Measurements from ENCODE around the gene DGKQ.

Gene DGKQ

GRCh38 chr4:1015746-1016145 lies 42.4 kb upstream of the DGKQ start:
- peaks cover 15% of the 10 kb centered on the region for H3K27me3 ChIP-seq (ENCODE audit: control insufficient read depth, low read length)
- H3K27ac ChIP-seq (ENCODE audit: low read depth, low read length): no peak overlapping the region
- no peak overlapping the region for H3K4me3 ChIP-seq (ENCODE audit: low read length)
- peaks cover 3% of the 10 kb centered on the region for H3F3A ChIP-seq (ENCODE audit: control insufficient read depth, insufficient read depth)
- TF ChIP-seq EZH2phosphoT487 (IDR thresholded peaks at IDR 0.05; ENCODE audit: borderline replicate concordance, low read length): no peak
- no peak for TF ChIP-seq CTCF (IDR thresholded peaks at IDR 0.05; ENCODE audit: low read depth, low read length, poor library complexity, severe bottlenecking)
- H3K9me3 ChIP-seq (ENCODE audit: control insufficient read depth, insufficient read depth, low read length): no peaks in the 10 kb centered on the region
- peaks cover 7% of the 10 kb centered on the region for H3K4me1 ChIP-seq (ENCODE audit: control insufficient read depth, low read length)
- H3K9me2 ChIP-seq (replicated peaks; ENCODE audit: control insufficient read depth, low read length): no peaks in the 10 kb centered on the region
- no peak overlapping the region for H3K4me2 ChIP-seq (ENCODE audit: low read length)
- no peaks in the 10 kb centered on the region for H3K79me2 ChIP-seq (ENCODE audit: control insufficient read depth, low read length)
- no peaks in the 10 kb centered on the region for H3K36me3 ChIP-seq (ENCODE audit: control insufficient read depth, low read length)
- no peaks in the 10 kb centered on the region for H4K20me1 ChIP-seq (ENCODE audit: control insufficient read depth, insufficient read depth, low read depth, low read length)

GRCh38 chr4:1015179-1015578 lies 41.8 kb upstream of the DGKQ start:
- no peak overlapping the region for H3K4me3 ChIP-seq (ENCODE audit: low read length)
- 0 out of 2 replicates have a peak, but pooled peaks cover 2% of the 10 kb centered on the region for H4K20me1 ChIP-seq (ENCODE audit: control insufficient read depth, insufficient read depth, low read depth, low read length)
- peaks cover 21% of the 10 kb centered on the region for H3K27me3 ChIP-seq (ENCODE audit: control insufficient read depth, low read length)
- no peaks in the 10 kb centered on the region for H3K9me3 ChIP-seq (ENCODE audit: control insufficient read depth, insufficient read depth, low read length)
- H3F3A ChIP-seq (ENCODE audit: control insufficient read depth, insufficient read depth): peaks cover 6% of the 10 kb centered on the region
- TF ChIP-seq CTCF (IDR thresholded peaks at IDR 0.05; ENCODE audit: low read depth, low read length, poor library complexity, severe bottlenecking) (no peak), EZH2phosphoT487 (IDR thresholded peaks at IDR 0.05; ENCODE audit: borderline replicate concordance, low read length) (no peak)
- no peaks in the 10 kb centered on the region for H3K9me2 ChIP-seq (replicated peaks; ENCODE audit: control insufficient read depth, low read length)
- H3K36me3 ChIP-seq (ENCODE audit: control insufficient read depth, low read length): no peaks in the 10 kb centered on the region
- H3K79me2 ChIP-seq (ENCODE audit: control insufficient read depth, low read length): no peaks in the 10 kb centered on the region
- H3K27ac ChIP-seq (ENCODE audit: low read depth, low read length): no peak overlapping the region
- peaks cover 13% of the 10 kb centered on the region for H3K4me1 ChIP-seq (ENCODE audit: control insufficient read depth, low read length)
- H3K4me2 ChIP-seq (ENCODE audit: low read length): no peak overlapping the region

- H3F3A ChIP-seq (ENCODE audit: control insufficient read depth, insufficient read depth): peaks cover 9% of the 10 kb centered on the region
Observed at GRCh38 chr4:1014291-1015167, 41.2 kb upstream of the DGKQ start.

More at GRCh38 chr4:1014291-1015167, 41.2 kb upstream of the DGKQ start:
- Histone ChIP-seq H3K36me3 (ENCODE audit: control insufficient read depth, low read length) (no peaks in the 10 kb centered on the region), H3K4me1 (ENCODE audit: control insufficient read depth, low read length) (peaks cover 18% of the 10 kb centered on the region), H3K27ac (ENCODE audit: low read depth, low read length) (no peak overlapping the region), H3K4me2 (ENCODE audit: low read length) (no peak overlapping the region), H3K79me2 (ENCODE audit: control insufficient read depth, low read length) (no peaks in the 10 kb centered on the region), H3K9me3 (ENCODE audit: control insufficient read depth, insufficient read depth, low read length) (no peaks in the 10 kb centered on the region), H3K27me3 (ENCODE audit: control insufficient read depth, low read length) (peaks cover 25% of the 10 kb centered on the region), H3K9me2 (replicated peaks; ENCODE audit: control insufficient read depth, low read length) (no peaks in the 10 kb centered on the region), H3K4me3 (ENCODE audit: low read length) (no peak overlapping the region), H4K20me1 (ENCODE audit: control insufficient read depth, insufficient read depth, low read depth, low read length) (0 out of 2 replicates have a peak, but pooled peaks cover 5% of the 10 kb centered on the region)
- no peak for TF ChIP-seq CTCF (IDR thresholded peaks at IDR 0.05; ENCODE audit: low read depth, low read length, poor library complexity, severe bottlenecking)

All from DOHH2 (cell line).